Liver (tissue), 9 donors: Measurements from ENCODE around the gene INPP4B. TPM values are rescaled to one million over a fixed set of nuclear protein-coding genes. Genes with fewer than 3 reads are reported as not detected.
A peak's percentile ranks its signal among the peaks of the same experiment; 100 is the strongest.

Source experiments
- DNase-seq: peaks from one replicate; pipeline ENCODE4 v3.0.0-alpha.2; 2017; ENCODE audit warnings: low spot score
- H3K27ac ChIP-seq, 2 donors: one replicate each; pipeline ENCODE4 v1.7.0; 2013; ENCODE audit warnings: inconsistent platforms in 2 of 2, low read length in 2 of 2, control low read depth in 1 of 2, low read depth in 1 of 2, mild to moderate bottlenecking in 1 of 2
- H3K27me3 ChIP-seq, 4 donors: one replicate each; pipeline versions ENCODE4 v1.6.1 to v1.7.0; 2013; ENCODE audit warnings: low read length in 3 of 4, inconsistent platforms in 1 of 4, mild to moderate bottlenecking in 1 of 4, moderate library complexity in 1 of 4; ENCODE audit not compliant: control insufficient read depth in 4 of 4, insufficient read depth in 4 of 4
- H3K36me3 ChIP-seq, 4 donors: one replicate each; pipeline versions ENCODE4 v1.6.1 to v1.7.0; 2013; ENCODE audit warnings: low read length in 3 of 4, mild to moderate bottlenecking in 3 of 4, low read depth in 1 of 4, moderate library complexity in 1 of 4; ENCODE audit not compliant: control insufficient read depth in 4 of 4, insufficient read depth in 3 of 4
- H3K4me1 ChIP-seq, 4 donors: one replicate each; pipeline versions ENCODE4 v1.6.1 to v1.7.0; 2013; ENCODE audit warnings: low read length in 3 of 4, mild to moderate bottlenecking in 3 of 4, moderate library complexity in 1 of 4; ENCODE audit not compliant: control insufficient read depth in 4 of 4, insufficient read depth in 4 of 4
- H3K4me3 ChIP-seq, 3 donors: one replicate each; pipeline versions ENCODE4 v1.6.1 to v1.7.0; 2013; ENCODE audit warnings: low read length in 3 of 3, control low read depth in 1 of 3, low read depth in 1 of 3, mild to moderate bottlenecking in 1 of 3
- H3K9ac ChIP-seq, 2 donors: one replicate each; pipeline ENCODE4 v1.7.0; 2013; ENCODE audit warnings: low read length in 2 of 2, mild to moderate bottlenecking in 2 of 2, moderate library complexity in 2 of 2, control low read depth in 1 of 2, low read depth in 1 of 2
- H3K9me3 ChIP-seq, 4 donors: one replicate each; pipeline versions ENCODE4 v1.6.1 to v1.7.0; 2013; ENCODE audit warnings: low read length in 3 of 4; ENCODE audit not compliant: control insufficient read depth in 4 of 4
- ATF3 ChIP-seq: IDR thresholded peaks from 2 replicates; pipeline ENCODE4 v1.6.1; 2016; ENCODE audit warnings: antibody characterized with exemption
- EGR1 ChIP-seq, 2 donors: IDR thresholded peaks; 2 replicates each; pipeline ENCODE4 v1.6.1; 2016 to 2018; ENCODE audit warnings: antibody characterized with exemption in 2 of 2, low read depth in 2 of 2
- FOXA1 ChIP-seq: IDR thresholded peaks from 2 replicates; pipeline ENCODE4 v1.6.1; 2016; ENCODE audit warnings: antibody characterized with exemption
- GABPA ChIP-seq, 2 donors: IDR thresholded peaks in 1 of 2; conservative IDR thresholded peaks in 1 of 2; 2 replicates each; pipeline ENCODE4 v1.6.1; 2016; ENCODE audit warnings: antibody characterized with exemption in 2 of 2, mild to moderate bottlenecking in 1 of 2, moderate library complexity in 1 of 2
- HNF4A ChIP-seq, 2 donors: conservative IDR thresholded peaks; 2 replicates each; pipeline ENCODE4 v1.6.1; 2016; ENCODE audit warnings: antibody characterized with exemption in 2 of 2, mild to moderate bottlenecking in 2 of 2
- HNF4G ChIP-seq: IDR thresholded peaks from 2 replicates; pipeline ENCODE4 v1.6.1; 2016; ENCODE audit warnings: antibody characterized with exemption
- JUND ChIP-seq, 2 donors: IDR thresholded peaks; 2 replicates each; pipeline ENCODE4 v1.6.1; 2016; ENCODE audit warnings: antibody characterized with exemption in 2 of 2
- NR2F2 ChIP-seq: IDR thresholded peaks from 2 replicates; pipeline ENCODE4 v1.6.1; 2016; ENCODE audit warnings: antibody characterized with exemption
- RAD21 ChIP-seq, 2 donors: IDR thresholded peaks; 2 replicates each; pipeline ENCODE4 v1.6.1; 2016; ENCODE audit warnings: antibody characterized with exemption in 2 of 2, mild to moderate bottlenecking in 2 of 2
- REST ChIP-seq: IDR thresholded peaks from 2 replicates; pipeline ENCODE4 v1.6.1; 2016; ENCODE audit warnings: antibody characterized with exemption, mild to moderate bottlenecking
- RXRA ChIP-seq, 2 donors: IDR thresholded peaks; 2 replicates each; pipeline ENCODE4 v1.6.1; 2017 to 2018; ENCODE audit warnings: antibody characterized with exemption in 2 of 2, mild to moderate bottlenecking in 1 of 2
- SP1 ChIP-seq: IDR thresholded peaks from 2 replicates; pipeline ENCODE4 v1.6.1; 2018; ENCODE audit warnings: antibody characterized with exemption, mild to moderate bottlenecking
- TAF1 ChIP-seq: conservative IDR thresholded peaks from 2 replicates; pipeline ENCODE4 v1.6.1; 2016; ENCODE audit warnings: antibody characterized with exemption, mild to moderate bottlenecking
- YY1 ChIP-seq: IDR thresholded peaks from 2 replicates; pipeline ENCODE4 v1.6.1; 2016; ENCODE audit warnings: antibody characterized with exemption, mild to moderate bottlenecking
- WGBS: extraction: QIAGEN DNeasy Blood & Tissue Kit; methylation state at CpG from one replicate; pipeline ENCODE4 v1.1.7; 2013; 5-methylcytosine and 5-hydroxymethylcytosine counted together
- polyA plus RNA-seq, 2 donors: library from polyadenylated mRNA; stranded (reverse) in 1 of 2; unstranded in 1 of 2; fragments of 200-250 nt in 1 of 2; fragments of >200 nt in 1 of 2; fragmentation: Nextera tagmentation in 1 of 2; extraction: Ambion mirVana in 1 of 2; gene quantifications; one replicate each; pipeline versions ENCODE4 v1.2.1 to v1.2.3, GENCODE V29; 2013 to 2015
- total RNA-seq, 2 donors: library from RNA; depleted of rRNA; stranded (reverse); fragments of >200 nt; gene quantifications; one replicate each; pipeline ENCODE4 v1.2.3, GENCODE V29; 2014
- TF ChIP-seq, protein P1 (sequence below): IDR thresholded peaks from 2 replicates; pipeline ENCODE4 v1.6.1; 2016; ENCODE audit warnings: antibody characterized with exemption
- donor health status: healthy.
- donor health status: healthy.
- donor health status: healthy.
- donor health status: healthy.
- donor health status: healthy.

INPP4B gene
- total and polyA plus RNA-seq, 4 donors, result 0.43 to 2.8 (median 1.6) TPM

GRCh38 chr4:142331646-142332045 is 514.5 kb downstream of the INPP4B start:
- no peak overlapping the region for H3K9ac ChIP-seq
- H3K36me3 ChIP-seq, result no peaks in the 10 kb centered on the region
- no peak overlapping the region for H3K4me3 ChIP-seq
- DNase-seq, result no peak
- H3K9me3 ChIP-seq, result peaks cover 0 to 2% (median 0%) of the 10 kb centered on the region in 4 donors
- H3K4me1 ChIP-seq, result no peaks in the 10 kb centered on the region
- peak overlapping the region in 1 of 2 donors; percentile 28 for H3K27ac ChIP-seq
- TF ChIP-seq GABPA (IDR thresholded peaks at IDR 0.05 in 1 of 2, conservative IDR thresholded peaks at IDR 0.05 in 1 of 2), result no peak
- peak; percentile 85 for TF ChIP-seq NR2F2
- TF ChIP-seq ATF3, result no peak
- 84% methylated on average over 1 of the region's 1 CpG for WGBS
- no peaks in the 10 kb centered on the region for H3K27me3 ChIP-seq

GRCh38 chr4:142331132-142331531 is 515.0 kb downstream of the INPP4B start:
- WGBS, result 78% methylated on average over 4 of the region's 4 CpGs
- Histone ChIP-seq H3K4me1 (no peaks in the 10 kb centered on the region), H3K27me3 (no peaks in the 10 kb centered on the region), H3K4me3 (no peak overlapping the region), H3K27ac (peak overlapping the region in 1 of 2 donors; percentile 28), H3K9ac (no peak overlapping the region), H3K36me3 (no peaks in the 10 kb centered on the region), H3K9me3 (peaks cover 0 to under 1% (median 0%) of the 10 kb centered on the region in 4 donors)
- no peak for DNase-seq
- TF ChIP-seq SP1 (no peak), REST (no peak), GABPA (IDR thresholded peaks at IDR 0.05 in 1 of 2, conservative IDR thresholded peaks at IDR 0.05 in 1 of 2) (no peak), HNF4A (conservative IDR thresholded peaks at IDR 0.05) (no peak), RXRA (IDR thresholded peaks at IDR 0.05) (no peak), HNF4G (no peak), RAD21 (IDR thresholded peaks at IDR 0.05) (no peak), JUND (IDR thresholded peaks at IDR 0.05) (no peak)
- TF ChIP-seq, protein P1, sequence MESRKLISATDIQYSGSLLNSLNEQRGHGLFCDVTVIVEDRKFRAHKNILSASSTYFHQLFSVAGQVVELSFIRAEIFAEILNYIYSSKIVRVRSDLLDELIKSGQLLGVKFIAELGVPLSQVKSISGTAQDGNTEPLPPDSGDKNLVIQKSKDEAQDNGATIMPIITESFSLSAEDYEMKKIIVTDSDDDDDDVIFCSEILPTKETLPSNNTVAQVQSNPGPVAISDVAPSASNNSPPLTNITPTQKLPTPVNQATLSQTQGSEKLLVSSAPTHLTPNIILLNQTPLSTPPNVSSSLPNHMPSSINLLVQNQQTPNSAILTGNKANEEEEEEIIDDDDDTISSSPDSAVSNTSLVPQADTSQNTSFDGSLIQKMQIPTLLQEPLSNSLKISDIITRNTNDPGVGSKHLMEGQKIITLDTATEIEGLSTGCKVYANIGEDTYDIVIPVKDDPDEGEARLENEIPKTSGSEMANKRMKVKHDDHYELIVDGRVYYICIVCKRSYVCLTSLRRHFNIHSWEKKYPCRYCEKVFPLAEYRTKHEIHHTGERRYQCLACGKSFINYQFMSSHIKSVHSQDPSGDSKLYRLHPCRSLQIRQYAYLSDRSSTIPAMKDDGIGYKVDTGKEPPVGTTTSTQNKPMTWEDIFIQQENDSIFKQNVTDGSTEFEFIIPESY, result no peak

GRCh38 chr4:142330311-142330710 is 515.8 kb downstream of the INPP4B start:
- Histone ChIP-seq H3K27me3 (no peaks in the 10 kb centered on the region), H3K9ac (no peak overlapping the region), H3K9me3 (no peaks in the 10 kb centered on the region), H3K27ac (no peak overlapping the region), H3K36me3 (no peaks in the 10 kb centered on the region), H3K4me1 (no peaks in the 10 kb centered on the region), H3K4me3 (no peak overlapping the region)
- no peak for DNase-seq
- 91% methylated on average over 5 of the region's 5 CpGs for WGBS
- no peak for TF ChIP-seq RXRA (IDR thresholded peaks at IDR 0.05)
- TF ChIP-seq RAD21 (IDR thresholded peaks at IDR 0.05), result no peak
- TF ChIP-seq REST, result no peak
- no peak for TF ChIP-seq FOXA1
- TF ChIP-seq YY1, result no peak
- TF ChIP-seq, protein P1, result no peak
- no peak for TF ChIP-seq EGR1 (IDR thresholded peaks at IDR 0.05; ENCODE audit: low read depth in 2 of 2)
- TF ChIP-seq TAF1, result no peak
